ENCODE measurements around the gene PIGL.
"Not testable (repeated sequence)": the region's sequence is repeated elsewhere in the genome, so short reads cannot be mapped to it uniquely, and the experiment has no call there.

- not testable (repeated sequence) for TF ChIP-seq POLR2A (IDR thresholded peaks at IDR 0.05); CTCF (IDR thresholded peaks at IDR 0.05); POLR2AphosphoS5 (IDR thresholded peaks at IDR 0.05; ENCODE audit: insufficient read depth in 1 of 2, low read depth in 1 of 2)
Observed at GRCh38 chr17:16229912-16230561, 13.0 kb downstream of the PIGL start.
